Astrocyte (in vitro differentiated cells and primary cell): ENCODE results near the gene PPP1R12C.

Source experiments
- CTCF ChIP-seq: IDR thresholded peaks from 2 replicates; pipeline ENCODE4 v1.5.1; 2011; ENCODE audit warnings: low read depth, mild to moderate bottlenecking, inconsistent platforms, low read length, moderate library complexity; ENCODE audit not compliant: insufficient read depth
- EZH2 ChIP-seq: IDR thresholded peaks from 2 replicates; pipeline ENCODE4 v1.6.1; 2012; ENCODE audit warnings: mild to moderate bottlenecking, low read length, inconsistent platforms; ENCODE audit not compliant: insufficient read depth

GRCh38 chr19:55132453-55133129, 15.2 kb upstream of the PPP1R12C start:
- TF ChIP-seq CTCF (no peak), EZH2 (no peak)
